GM19452 (cell line): ENCODE data around the gene THSD7B.
"Not testable (repeated sequence)": the region's sequence is repeated elsewhere in the genome, so short reads cannot be mapped to it uniquely, and the experiment has no call there.

Experiments
- ATAC-seq: cut with Tn5 transposase; IDR thresholded peaks from one replicate; pipeline ENCODE4 v1.9.1; 2021; ENCODE audit not compliant: unreplicated experiment

THSD7B gene

DNA sequence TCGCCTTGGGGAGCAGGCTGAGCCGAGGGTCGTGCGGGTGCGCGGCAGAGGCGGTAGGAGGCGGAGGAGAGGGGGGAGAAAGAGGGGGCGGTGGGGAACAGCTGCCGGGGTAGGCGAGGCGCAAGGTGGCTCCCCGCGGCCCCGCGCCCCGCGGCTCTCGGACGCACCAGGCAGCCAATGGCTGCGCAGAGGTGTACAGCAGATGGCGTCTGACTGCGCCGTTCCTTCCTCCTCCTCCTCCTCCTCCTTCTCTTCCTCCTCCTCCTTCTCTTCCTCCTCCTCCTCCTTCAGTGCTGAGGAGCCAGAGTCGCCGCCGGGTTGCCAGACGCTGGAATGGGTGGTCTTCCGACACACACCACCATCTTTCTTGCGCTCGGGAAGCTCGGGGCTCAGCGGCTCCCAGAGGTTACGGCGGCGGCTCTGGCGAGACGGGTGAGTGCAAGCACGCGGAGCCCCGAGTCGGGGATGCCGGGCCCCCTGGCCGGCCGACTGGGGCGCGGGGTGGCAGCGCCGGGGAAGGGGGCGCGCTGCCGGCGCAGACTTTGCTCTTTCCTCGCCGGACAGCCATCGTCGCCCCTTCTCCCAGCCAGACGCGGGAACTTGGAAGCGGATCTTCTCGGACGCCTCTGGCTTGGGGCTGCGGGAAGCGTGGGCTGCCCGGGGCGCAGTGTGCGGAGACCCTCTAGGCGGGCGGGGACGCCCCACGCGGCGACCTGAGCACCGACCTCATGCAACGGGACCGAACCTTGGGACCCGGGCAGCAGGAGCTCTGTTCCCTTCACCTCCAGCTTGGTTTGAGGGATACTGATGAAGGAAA lies at the start of gene THSD7B:
Gene THSD7B (plus strand): TSS at position 290 of the 817 bp plus-strand sequence. CDS start 116,634 bp downstream, outside the sequence.
- ATAC-seq = no peak

DNA sequence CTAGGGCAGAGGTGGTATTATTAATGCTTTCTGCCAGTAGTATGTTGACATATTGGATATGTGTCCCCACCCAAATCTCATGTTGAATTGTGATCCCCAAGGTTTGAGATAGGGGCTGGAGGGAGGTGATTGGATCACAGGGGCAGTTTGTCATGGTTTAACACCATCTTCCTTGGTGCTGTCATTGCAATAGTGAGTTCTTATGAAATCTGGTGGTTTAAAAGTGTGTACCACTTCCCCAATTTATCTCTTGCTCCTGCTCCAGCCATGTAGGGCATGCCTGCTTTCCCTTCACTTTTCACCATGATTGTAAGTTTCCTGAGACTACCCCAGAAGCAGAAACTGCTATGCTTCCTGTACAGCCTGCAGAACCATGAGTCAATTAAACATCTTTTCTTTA lies 47.1 kb upstream of the THSD7B start:
- ATAC-seq = no peak

GRCh38 chr2:136727973-136728699 lies 37.2 kb upstream of the THSD7B start:
- no peak for ATAC-seq

DNA sequence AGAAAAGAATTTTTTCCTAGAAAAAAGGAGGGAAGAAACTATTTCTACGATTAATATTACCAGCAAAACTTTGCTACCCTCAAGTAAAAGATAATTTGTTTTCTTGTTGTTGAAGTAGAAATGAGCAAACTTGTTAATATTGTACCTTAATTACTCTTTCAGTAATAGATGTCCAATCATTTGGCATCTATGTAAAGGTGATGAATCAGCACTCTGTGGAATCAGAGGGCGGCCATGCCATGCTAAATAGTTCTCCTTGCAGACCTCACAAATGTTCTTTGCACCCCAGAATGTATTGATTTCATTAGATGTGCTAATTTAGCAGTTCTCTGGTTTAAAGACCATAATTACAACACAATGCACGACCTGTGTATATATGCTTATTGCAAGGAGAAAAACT lies 29.1 kb upstream of the THSD7B start:
- ATAC-seq = no peak

GRCh38 chr2:136738044-136738443 lies 27.3 kb upstream of the THSD7B start:
- ATAC-seq = no peak

- no peak for ATAC-seq
Observed at GRCh38 chr2:136741471-136741870, 23.9 kb upstream of the THSD7B start.

GRCh38 chr2:136750065-136750464 lies 15.3 kb upstream of the THSD7B start:
- ATAC-seq = no peak

DNA sequence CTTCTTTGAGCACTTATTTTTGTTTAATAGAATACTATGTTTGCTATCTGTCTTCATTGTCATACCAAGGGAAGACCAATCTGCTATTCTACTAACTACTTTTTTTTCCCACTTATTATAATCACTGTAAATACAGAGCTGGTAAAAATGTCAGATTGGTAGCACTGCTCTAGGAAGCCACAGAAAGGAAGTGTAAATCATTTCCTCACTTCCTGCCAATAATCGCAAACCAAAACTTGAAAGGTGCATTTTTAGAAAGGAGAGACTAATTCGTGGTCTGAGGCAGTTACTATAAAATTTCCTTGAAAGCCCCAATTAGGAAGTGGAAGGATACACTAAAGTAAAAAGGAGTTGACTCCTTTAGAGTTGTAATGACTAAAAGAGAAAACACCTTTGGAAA lies 13.9 kb upstream of the THSD7B start:
- no peak for ATAC-seq

DNA sequence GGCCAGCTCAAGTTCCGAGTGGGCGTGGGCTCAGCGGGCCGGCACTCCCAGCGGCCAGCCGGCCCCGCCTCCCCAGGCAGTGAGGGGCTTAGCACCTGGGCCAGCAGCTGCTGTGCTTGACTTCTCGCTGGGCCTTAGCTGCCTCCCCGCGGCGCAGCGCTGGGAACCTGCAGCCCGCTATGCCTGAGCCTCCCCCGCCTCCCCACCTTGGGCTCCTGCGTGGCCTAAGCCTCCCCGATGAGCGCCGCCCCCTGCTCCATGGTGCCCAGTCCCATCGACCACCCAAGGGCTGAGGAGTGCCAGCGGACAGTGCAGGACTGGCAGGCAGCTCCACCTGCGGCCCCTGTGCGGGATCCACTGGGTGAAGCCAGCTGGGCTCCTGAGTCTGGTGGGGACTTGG lies 6.8 kb upstream of the THSD7B start:
- ATAC-seq = not testable (repeated sequence)

DNA sequence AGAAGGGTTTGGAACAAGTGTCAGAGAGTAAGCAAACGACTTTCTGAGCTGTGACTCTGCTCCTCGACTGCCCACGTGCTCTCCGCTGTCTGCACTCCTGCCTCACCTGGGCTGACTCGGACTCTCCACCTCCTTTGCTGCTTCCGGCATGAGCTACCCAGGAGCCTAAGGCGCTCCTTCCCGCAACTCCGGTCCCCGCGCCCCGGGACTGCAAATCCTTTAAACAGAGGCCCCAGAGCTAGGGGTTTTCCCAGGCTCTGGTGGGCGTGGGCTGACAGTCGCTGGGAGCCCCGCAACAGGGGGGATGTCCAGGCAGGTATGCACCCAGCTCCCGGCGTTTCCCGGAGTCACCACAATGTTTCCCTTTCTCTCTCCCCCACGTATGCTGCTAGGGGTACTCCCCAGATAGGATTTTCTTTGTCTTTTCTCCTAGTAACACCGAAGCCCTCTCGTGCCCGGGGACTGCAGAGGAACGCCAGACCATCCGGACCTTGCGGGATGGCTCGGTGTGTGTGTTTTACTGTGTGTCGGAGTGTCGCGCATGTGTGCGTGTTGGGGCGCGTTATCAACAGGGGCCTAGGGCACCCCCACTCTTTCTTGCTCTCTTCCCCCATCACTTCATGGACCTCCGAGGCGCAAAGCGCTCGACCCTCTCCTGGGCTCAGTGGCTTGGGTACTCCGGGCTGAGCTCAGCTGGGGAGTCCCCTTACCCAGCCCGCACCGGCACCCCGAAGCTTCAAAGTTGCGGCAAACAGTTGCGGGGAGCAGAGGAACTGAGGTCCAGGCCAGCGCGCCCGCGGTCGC lies 691 bp upstream of the THSD7B start:
- no peak for ATAC-seq

GRCh38 chr2:136766073-136766404 lies 694 bp downstream of the THSD7B start:
- no peak for ATAC-seq

- ATAC-seq = no peak
Observed at GRCh38 chr2:136767030-136767429, 1.7 kb downstream of the THSD7B start.

DNA sequence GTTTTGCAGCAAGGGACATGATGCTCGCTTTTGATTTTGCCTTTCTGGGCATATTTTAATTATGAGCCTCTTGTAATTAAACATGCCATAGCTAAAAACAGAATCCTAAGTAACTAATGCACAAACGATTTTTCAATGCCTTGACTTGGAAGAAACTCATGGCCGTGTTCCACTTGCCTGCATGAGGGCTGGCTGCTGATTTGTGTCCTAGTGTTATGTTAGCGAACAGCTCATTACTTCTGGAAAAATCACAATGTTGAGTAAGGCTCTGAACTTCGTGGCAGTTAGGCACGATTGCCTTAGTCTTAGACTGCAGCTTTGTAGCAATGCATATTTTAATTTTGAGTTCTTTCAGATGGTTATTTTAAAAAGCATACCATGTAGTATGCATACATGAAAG lies 4.5 kb downstream of the THSD7B start:
- ATAC-seq = no peak

DNA sequence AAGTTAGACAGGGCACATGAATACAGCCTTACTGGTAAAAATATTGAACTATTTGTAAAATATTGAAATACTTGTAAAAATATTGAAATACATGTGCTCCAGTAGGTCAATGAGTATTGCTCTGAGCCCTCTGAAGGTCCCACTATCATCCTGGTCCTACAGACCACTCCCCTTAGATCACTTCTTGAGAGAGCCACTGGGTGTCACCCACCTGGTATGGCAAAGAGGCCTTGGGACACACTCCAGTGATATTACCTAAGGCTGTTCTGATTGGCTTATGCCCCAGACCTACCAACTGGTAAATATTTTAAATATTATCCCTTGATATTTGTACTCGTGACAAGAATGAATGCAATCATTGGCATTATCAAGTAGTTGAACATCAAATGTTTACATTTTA lies 5.0 kb downstream of the THSD7B start:
- no peak for ATAC-seq

DNA sequence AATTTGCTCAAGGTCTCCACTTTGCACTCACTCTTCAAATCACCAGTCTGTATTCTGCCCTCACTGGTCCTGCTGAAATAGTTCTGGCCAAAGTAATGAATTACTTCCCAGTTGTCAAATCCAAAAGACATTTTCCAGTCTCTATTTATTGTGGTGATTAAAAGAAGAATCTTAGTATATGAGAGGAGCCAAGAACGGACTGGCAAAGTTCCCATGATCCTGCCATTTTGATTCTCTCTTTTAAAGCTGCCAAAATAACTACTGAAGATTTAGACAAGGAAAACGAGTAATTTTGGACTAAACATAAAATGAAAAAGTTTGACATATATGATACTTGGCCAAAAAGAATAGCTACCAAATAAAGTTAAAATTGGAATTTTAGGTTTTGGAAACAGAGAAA lies 12.0 kb downstream of the THSD7B start:
- ATAC-seq = no peak

GRCh38 chr2:136783856-136784255 lies 18.5 kb downstream of the THSD7B start:
- no peak for ATAC-seq

DNA sequence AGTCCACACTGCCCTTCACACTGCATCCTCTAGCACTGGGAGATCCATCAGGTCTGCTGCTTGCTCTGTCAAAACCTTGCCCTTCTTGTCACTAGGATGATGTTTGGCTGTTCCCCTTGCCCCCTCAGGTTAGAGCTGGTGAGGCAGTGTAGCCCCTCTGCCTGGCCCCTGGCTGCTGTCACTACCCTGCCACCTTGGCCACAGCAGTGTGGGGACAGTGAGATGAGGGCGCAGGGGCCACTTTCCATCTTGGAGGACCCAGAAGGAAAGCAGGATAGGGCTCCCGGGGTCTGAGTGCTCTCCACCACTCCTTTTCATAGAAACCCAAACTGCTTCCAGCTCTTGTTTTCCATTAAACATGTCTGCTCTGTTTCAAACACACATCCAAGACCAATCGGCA lies 19.9 kb downstream of the THSD7B start:
- no peak for ATAC-seq

GRCh38 chr2:136787970-136788369 lies 22.6 kb downstream of the THSD7B start:
- ATAC-seq = no peak

DNA sequence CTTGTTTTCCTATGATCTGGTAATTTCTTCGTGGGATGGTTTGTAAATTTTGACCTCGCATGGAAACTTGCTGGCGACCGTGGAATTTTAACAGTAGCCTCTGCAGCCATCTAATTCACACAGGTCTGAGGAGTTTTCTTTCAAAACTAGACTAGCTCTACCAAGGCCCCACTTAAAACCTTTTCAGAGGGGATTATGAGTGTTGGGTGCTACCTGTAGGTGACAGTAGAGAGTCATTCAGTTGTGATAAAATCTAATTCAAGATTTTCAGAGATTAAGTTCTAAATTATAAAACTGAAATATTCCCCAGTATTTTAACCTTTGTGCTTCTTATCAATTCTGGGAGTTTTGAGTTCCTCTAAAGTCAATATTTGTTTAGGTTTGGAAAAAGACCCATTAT lies 31.0 kb downstream of the THSD7B start:
- ATAC-seq = no peak

DNA sequence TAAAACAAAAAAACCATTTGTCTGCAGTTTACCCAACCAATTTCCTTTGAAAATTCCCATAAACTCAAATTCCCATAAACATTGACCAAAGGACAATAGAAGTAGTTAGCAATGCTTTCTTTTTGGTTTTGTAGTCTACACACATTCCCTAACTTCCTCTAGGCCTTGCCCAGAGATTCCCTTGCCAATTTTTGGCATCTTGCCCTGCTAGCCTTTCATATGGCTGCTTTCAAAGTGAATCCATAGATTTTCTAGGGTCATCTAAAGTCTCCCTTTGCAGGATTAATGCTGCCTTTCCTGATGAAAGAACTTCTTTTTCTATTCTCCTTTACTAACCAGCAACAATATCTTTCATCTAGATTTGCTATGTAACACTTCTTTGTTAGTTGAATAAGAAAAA lies 33.4 kb downstream of the THSD7B start:
- ATAC-seq = no peak

GRCh38 chr2:136801661-136802060 lies 36.3 kb downstream of the THSD7B start:
- no peak for ATAC-seq

- ATAC-seq = no peak
Observed at GRCh38 chr2:136809998-136810397, 44.7 kb downstream of the THSD7B start.
